IMR-90 (cell line): ENCODE data around the gene AOC2. TPM values are rescaled to one million over a fixed set of nuclear protein-coding genes. Genes with fewer than 3 reads are reported as not detected.

Experiments used
- ATAC-seq: fragments of 200-7000 bp; cut with Tn5 transposase; 2 replicates; pipeline ENCODE4 v1.9.1; 2020; ENCODE audit warnings: low read depth, mild to moderate bottlenecking, moderate library complexity
- BruUV-seq: library from RNA; stranded (reverse); fragments of 400-500 nt; replicated peaks from 2 replicates; lab custom pipeline; 2021; lab: Mats Ljungman, UMichigan
- CTCF ChIA-PET: fragments of 300-600 bp; formaldehyde crosslinking; extraction: SDS; loops from one replicate; lab custom pipeline; 2021; ENCODE audit warnings: antibody characterized with exemption; lab: Yijun Ruan, JAX
- POLR2A ChIA-PET: fragments of 300-600 bp; sonication (Branson Sonifier 250); formaldehyde crosslinking; loops from one replicate; lab custom pipeline; 2022; ENCODE audit warnings: antibody characterized with exemption; ENCODE audit not compliant: unreplicated experiment; lab: Charles Lee
- DNase-seq: peaks from one replicate; pipeline ENCODE4 v3.0.0; 2013
- H2AFZ ChIP-seq: replicated peaks from 2 replicates; pipeline ENCODE3; 2013; ENCODE audit warnings: low read length, mild to moderate bottlenecking; ENCODE audit not compliant: poor library complexity
- H2AK5ac ChIP-seq: 2 replicates; pipeline ENCODE4 v1.6.1; 2013; ENCODE audit warnings: low read depth, low read length, inconsistent platforms
- H2AK9ac ChIP-seq: replicated peaks from 2 replicates; pipeline ENCODE3; 2013; ENCODE audit warnings: mild to moderate bottlenecking, low read depth, low read length, moderate library complexity; ENCODE audit not compliant: poor library complexity
- H2BK120ac ChIP-seq: 2 replicates; pipeline ENCODE4 v1.6.1; 2013; ENCODE audit warnings: low read depth, low read length, inconsistent platforms
- H2BK15ac ChIP-seq: 3 replicates; pipeline ENCODE4 v1.6.1; 2013; ENCODE audit warnings: low read depth, low read length, inconsistent platforms
- H2BK20ac ChIP-seq: 2 replicates; pipeline ENCODE4 v1.6.1; 2013; ENCODE audit warnings: low read depth, mild to moderate bottlenecking, inconsistent platforms, low read length, moderate library complexity
- H2BK5ac ChIP-seq: 2 replicates; pipeline ENCODE4 v1.6.1; 2013; ENCODE audit warnings: mild to moderate bottlenecking, low read depth, low read length, inconsistent platforms; ENCODE audit not compliant: poor library complexity, severe bottlenecking
- H3K14ac ChIP-seq: replicated peaks from 2 replicates; pipeline ENCODE4 v1.6.1; 2013; ENCODE audit warnings: low read depth, low read length, inconsistent platforms
- H3K18ac ChIP-seq: 2 replicates; pipeline ENCODE4 v1.6.1; 2013; ENCODE audit warnings: low read depth, low read length, control low read depth
- H3K23ac ChIP-seq: 2 replicates; pipeline ENCODE4 v1.6.1; 2013; ENCODE audit warnings: low read depth, low read length, inconsistent platforms
- H3K27ac ChIP-seq: 2 replicates; pipeline ENCODE4 v1.5.1; 2013; ENCODE audit warnings: mild to moderate bottlenecking, control low read depth, low read length; ENCODE audit not compliant: insufficient read depth
- H3K27me3 ChIP-seq: 2 replicates; pipeline ENCODE4 v1.6.1; 2013; ENCODE audit warnings: low read length; ENCODE audit not compliant: control insufficient read depth, insufficient read depth
- H3K36me3 ChIP-seq: 2 replicates; pipeline ENCODE4 v1.6.1; 2013; ENCODE audit warnings: low read length, mixed read lengths; ENCODE audit not compliant: control insufficient read depth, insufficient read depth
- H3K4ac ChIP-seq: 2 replicates; pipeline ENCODE4 v1.6.1; 2013; ENCODE audit warnings: low read depth, low read length, inconsistent platforms
- H3K4me1 ChIP-seq: 2 replicates; pipeline ENCODE4 v1.6.1; 2013; ENCODE audit warnings: low read length, mixed read lengths; ENCODE audit not compliant: control insufficient read depth, insufficient read depth
- H3K4me2 ChIP-seq: 2 replicates; pipeline ENCODE4 v1.6.1; 2013; ENCODE audit warnings: low read depth, mild to moderate bottlenecking, control low read depth, low read length, moderate library complexity
- H3K4me3 ChIP-seq: 2 replicates; pipeline ENCODE4 v1.5.1; 2013; ENCODE audit warnings: low read depth, mild to moderate bottlenecking, control low read depth, low read length, moderate library complexity; ENCODE audit not compliant: insufficient read depth
- H3K56ac ChIP-seq: 2 replicates; pipeline ENCODE4 v1.6.1; 2013; ENCODE audit warnings: low read length, inconsistent platforms; ENCODE audit not compliant: insufficient read depth; ENCODE audit errors: extremely low read depth
- H3K79me1 ChIP-seq, 2 experiments: 2 replicates each; pipeline ENCODE4 v1.6.1; 2013; ENCODE audit warnings: low read length in 2 of 2, inconsistent platforms in 1 of 2, low read depth in 1 of 2
- H3K9ac ChIP-seq: 2 replicates; pipeline ENCODE4 v1.6.1; 2013; ENCODE audit warnings: low read depth, low read length, control low read depth
- H3K9me1 ChIP-seq: 2 replicates; pipeline ENCODE4 v1.6.1; 2013; ENCODE audit warnings: low read length, inconsistent platforms; ENCODE audit not compliant: insufficient read depth
- H3K9me3 ChIP-seq: 2 replicates; pipeline ENCODE4 v1.6.1; 2013; ENCODE audit warnings: low read length; ENCODE audit not compliant: control insufficient read depth, insufficient read depth
- H4K20me1 ChIP-seq: 2 replicates; pipeline ENCODE4 v1.6.1; 2013; ENCODE audit warnings: low read length, inconsistent platforms; ENCODE audit not compliant: insufficient read depth
- H4K5ac ChIP-seq: 2 replicates; pipeline ENCODE4 v1.6.1; 2013; ENCODE audit warnings: mild to moderate bottlenecking, low read depth, low read length, control low read depth
- H4K8ac ChIP-seq, 2 experiments: 2 replicates each; pipeline ENCODE4 v1.6.1; 2013; ENCODE audit warnings: low read depth in 2 of 2, low read length in 2 of 2, control low read depth in 1 of 2, inconsistent platforms in 1 of 2
- H4K91ac ChIP-seq: 2 replicates; pipeline ENCODE4 v1.6.1; 2013; ENCODE audit warnings: low read depth, low read length, inconsistent platforms; ENCODE audit not compliant: insufficient read depth
- BHLHE40 ChIP-seq: fragments of 150-350 bp; IDR thresholded peaks from 2 replicates; pipeline ENCODE4 v1.6.1; 2016; ENCODE audit warnings: mild to moderate bottlenecking, low read depth, low read length
- CHD1 ChIP-seq: IDR thresholded peaks from 2 replicates; pipeline ENCODE4 v1.6.1; 2012; ENCODE audit warnings: low read depth, low read length, improper control_type of control experiment
- MAFK ChIP-seq: IDR thresholded peaks from 2 replicates; pipeline ENCODE4 v1.6.1; 2012; ENCODE audit warnings: low read depth, low read length, improper control_type of control experiment
- MAZ ChIP-seq: IDR thresholded peaks from 2 replicates; pipeline ENCODE4 v1.6.1; 2012; ENCODE audit warnings: low read depth, mild to moderate bottlenecking, low read length, improper control_type of control experiment, moderate library complexity, borderline replicate concordance
- NFE2L2 ChIP-seq: fragments of 150-350 bp; IDR thresholded peaks from 2 replicates; pipeline ENCODE4 v1.6.1; 2016; ENCODE audit warnings: low read depth, mild to moderate bottlenecking, low read length
- RAD21 ChIP-seq: IDR thresholded peaks from 2 replicates; pipeline ENCODE4 v1.6.1; 2012; ENCODE audit warnings: low read length, improper control_type of control experiment
- WGBS, 2 experiments: methylation state at CpG; one replicate each; pipeline versions ENCODE4 v1.1.5 to v1.1.7; 2013; ENCODE audit warnings: missing lambda C conversion rate in 2 of 2; ENCODE audit not compliant: insufficient read length in 1 of 2; ENCODE audit errors: extremely low coverage in 2 of 2; 5-methylcytosine and 5-hydroxymethylcytosine counted together
- dilution Hi-C: fragments of 300-500 bp; cut with HindIII; formaldehyde crosslinking; loops from one replicate; pipeline ENCODE4 v1.14.3; 2018; ENCODE audit warnings: low sequenced_read_pairs; ENCODE audit not compliant: unreplicated experiment
- in situ Hi-C: fragments of 300-500 bp; cut with MboI; formaldehyde crosslinking; loops from 3 replicates; pipeline ENCODE4 v1.14.3; 2019; ENCODE audit warnings: low sequenced_read_pairs, inconsistent platforms, mixed read lengths
- intact Hi-C: fragments of 100-400 bp; cut with micrococcal nuclease; formaldehyde crosslinking; loops from 2 replicates; pipeline ENCODE4 v1.10.0; 2022
- polyA plus RNA-seq, 3 experiments: library from polyadenylated mRNA; depleted of rRNA; stranded (reverse); fragments of >200 nt; gene quantifications; 2 replicates each; pipeline ENCODE4 v1.2.3, GENCODE V29; 2012; ENCODE audit warnings: low replicate concordance in 1 of 3
- total RNA-seq: library from RNA; depleted of rRNA; stranded (reverse); fragments of >200 nt; gene quantifications from 2 replicates; pipeline ENCODE4 v1.2.3, GENCODE V29; 2012
- TF ChIP-seq, protein P1 (sequence below): fragments of 150-350 bp; IDR thresholded peaks from 2 replicates; pipeline ENCODE4 v1.6.1; 2017; ENCODE audit warnings: mild to moderate bottlenecking, antibody characterized with exemption, low read length, low read depth

Gene AOC2
- total and polyA plus RNA-seq, 2 of the 4 experiments (the other 2 are of a cell fraction), result 0.36 to 0.41 TPM

DNA sequence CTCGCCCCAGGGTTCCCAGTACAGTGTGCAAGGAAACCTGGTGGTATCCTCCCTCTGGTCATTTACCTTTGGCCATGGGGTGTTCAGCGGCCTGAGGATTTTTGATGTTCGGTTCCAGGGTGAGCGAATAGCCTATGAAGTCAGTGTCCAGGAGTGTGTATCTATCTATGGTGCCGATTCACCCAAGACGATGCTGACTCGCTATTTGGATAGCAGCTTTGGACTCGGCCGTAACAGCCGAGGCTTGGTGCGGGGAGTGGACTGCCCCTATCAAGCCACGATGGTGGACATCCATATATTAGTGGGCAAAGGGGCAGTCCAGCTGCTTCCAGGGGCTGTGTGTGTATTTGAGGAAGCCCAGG is 1.2 kb downstream of the AOC2 start:
- no peak overlapping the region for H2BK20ac ChIP-seq
- ChIA-PET POLR2A (no interaction called here), CTCF (interaction anchor here (0.6 kb wide), 1 partner anchor 47 kb away, joined by 5 read pairs; no protein-coding TSS in a partner anchor)
- no peak overlapping the region for H4K5ac ChIP-seq
- no peak overlapping the region for H4K91ac ChIP-seq
- H2AK9ac ChIP-seq, result no peak overlapping the region
- H4K20me1 ChIP-seq, result peaks cover 19% of the 10 kb centered on the region
- peaks cover 4 to 12% of the 10 kb centered on the region in 2 experiments; a peak in 3 of 4 replicates for H3K79me1 ChIP-seq
- no peak overlapping the region for H3K4me3 ChIP-seq
- no peak overlapping the region for H2BK120ac ChIP-seq
- H3K4me1 ChIP-seq, result peaks cover 4% of the 10 kb centered on the region; the same call in 1 of the 2 replicates
- 100% methylated on average over 2 of the region's 12 CpGs; no CpG with 5 or more reads in 1 of the 2 experiments for WGBS, 2 experiments
- no peak overlapping the region for H3K4ac ChIP-seq
- no peak overlapping the region for H3K27ac ChIP-seq
- no peak for ATAC-seq
- no peak for DNase-seq
- H3K14ac ChIP-seq, result no peak overlapping the region
- intact Hi-C loops, result no loop called here
- H3K9me1 ChIP-seq, result peaks cover 8% of the 10 kb centered on the region; the same call in 1 of the 2 replicates
- in situ Hi-C loops, result no loop called here
- no peak overlapping the region for H2BK15ac ChIP-seq
- dilution Hi-C loops, result no loop called here
- H3K9me3 ChIP-seq, result no peaks in the 10 kb centered on the region
- H3K9ac ChIP-seq, result no peak overlapping the region
- H2BK5ac ChIP-seq, result no peak overlapping the region
- no peak overlapping the region for H3K23ac ChIP-seq
- BruUV-seq, result no TSS peak
- H2AFZ ChIP-seq, result no peak overlapping the region
- no peak overlapping the region for H3K56ac ChIP-seq
- peaks cover 3% of the 10 kb centered on the region; the same call in 1 of the 2 replicates for H3K27me3 ChIP-seq
- no peak overlapping the region for H3K18ac ChIP-seq
- peaks cover 38% of the 10 kb centered on the region for H3K36me3 ChIP-seq
- no peak overlapping the region for H3K4me2 ChIP-seq
- no peak overlapping the region for H2AK5ac ChIP-seq
- TF ChIP-seq RAD21 (no peak), MAFK (no peak), NFE2L2 (no peak), MAZ (no peak), BHLHE40 (no peak), CHD1 (no peak)
- TF ChIP-seq, protein P1, sequence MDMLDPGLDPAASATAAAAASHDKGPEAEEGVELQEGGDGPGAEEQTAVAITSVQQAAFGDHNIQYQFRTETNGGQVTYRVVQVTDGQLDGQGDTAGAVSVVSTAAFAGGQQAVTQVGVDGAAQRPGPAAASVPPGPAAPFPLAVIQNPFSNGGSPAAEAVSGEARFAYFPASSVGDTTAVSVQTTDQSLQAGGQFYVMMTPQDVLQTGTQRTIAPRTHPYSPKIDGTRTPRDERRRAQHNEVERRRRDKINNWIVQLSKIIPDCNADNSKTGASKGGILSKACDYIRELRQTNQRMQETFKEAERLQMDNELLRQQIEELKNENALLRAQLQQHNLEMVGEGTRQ, result no peak
- H4K8ac ChIP-seq, result no peak overlapping the region
